ENCODE results near the gene TSC2. TPM values are rescaled to one million over a fixed set of nuclear protein-coding genes. Genes with fewer than 3 reads are reported as not detected.

Gene TSC2
- total and polyA plus RNA-seq, 2 donors (not counting 3 experiments of a cell fraction or from before 2014, with no cell fraction given): 87.9 to 144 TPM

DNA sequence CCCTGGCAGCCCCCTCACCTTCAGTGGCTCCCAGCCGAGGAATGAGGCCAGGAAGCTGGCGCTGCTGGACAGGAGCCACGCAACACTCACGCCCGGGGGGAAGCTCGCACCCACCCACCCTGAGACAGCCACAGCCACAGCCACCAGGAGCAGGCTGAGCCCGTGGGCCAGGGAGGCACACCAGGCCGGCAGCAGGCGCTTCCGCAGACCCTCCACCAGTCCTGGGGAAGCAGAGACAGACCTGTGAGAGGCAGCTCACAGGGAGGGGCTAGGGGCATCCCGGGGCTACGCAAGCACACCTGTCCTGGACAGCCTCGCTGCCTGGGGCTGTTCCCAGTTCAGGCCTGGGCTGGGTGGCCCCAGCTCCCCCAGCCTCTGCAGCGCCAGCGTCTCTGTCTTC, 46.0 kb downstream of the TSC2 start:
- no peaks in the 10 kb centered on the region for H3K27me3 ChIP-seq (ENCODE audit: control insufficient read depth in 2 of 2, insufficient read depth in 2 of 2, low read length in 2 of 2)
- intact Hi-C loops (cut with micrococcal nuclease) (no loop called here), dilution Hi-C loops (cut with MboI; ENCODE audit: extremely low pct_ligation_motif_present, low sequenced_read_pairs) (no loop called here)

More for the DNA sequence above, 46.0 kb downstream of the TSC2 start:
- H3K4me2 ChIP-seq (ENCODE audit: insufficient read depth, low read length): no peak overlapping the region
- TF ChIP-seq GATA2 (IDR thresholded peaks at IDR 0.05; ENCODE audit: insufficient read depth, insufficient read length, low read depth, low read length) (no peak), MYC (IDR thresholded peaks at IDR 0.05; ENCODE audit: low read depth, low read length) (no peak), JUN (IDR thresholded peaks at IDR 0.05; ENCODE audit: borderline replicate concordance, insufficient read depth, insufficient read length, low read depth) (no peak), POLR2AphosphoS5 (IDR thresholded peaks at IDR 0.05; ENCODE audit: insufficient read depth, low read depth, low read length) (no peak), EZH2 (IDR thresholded peaks at IDR 0.05; ENCODE audit: borderline replicate concordance, low read depth, low read length, severe bottlenecking) (no peak), POLR2A (IDR thresholded peaks at IDR 0.05; ENCODE audit: low read depth, low read length) (no peak), CTCF (IDR thresholded peaks at IDR 0.05; ENCODE audit: extremely low read depth in 1 of 2, insufficient read depth in 1 of 2, low read depth in 1 of 2, low read length in 2 of 2) (no peak)
- no peaks in the 10 kb centered on the region for H3K79me2 ChIP-seq (ENCODE audit: control insufficient read depth, insufficient read depth, low read length)
- no peak overlapping the region for H3K27ac ChIP-seq (ENCODE audit: insufficient read depth, low read depth, low read length)
- H2AFZ ChIP-seq (ENCODE audit: low read depth, low read length): no peak overlapping the region
- H3K4me3 ChIP-seq (replicated peaks in 1 of 3; ENCODE audit: insufficient read depth in 1 of 3, low read depth in 1 of 3, low read length in 3 of 3): no peak overlapping the region
- H4K20me1 ChIP-seq (replicated peaks; ENCODE audit: control insufficient read depth, extremely low read depth, insufficient read depth, low read length): no peaks in the 10 kb centered on the region
- no peaks in the 10 kb centered on the region for H3K9me1 ChIP-seq (replicated peaks; ENCODE audit: control insufficient read depth, extremely low read depth, insufficient read depth, low read length)
- H3K36me3 ChIP-seq (ENCODE audit: control insufficient read depth in 2 of 2, extremely low read depth in 1 of 2, insufficient read depth in 2 of 2, low read length in 2 of 2): peaks cover 6 to 13% of the 10 kb centered on the region in 2 experiments
- H3K9me3 ChIP-seq (replicated peaks; ENCODE audit: control insufficient read depth, insufficient read depth, low read length): no peaks in the 10 kb centered on the region
- FAIRE-seq (no peak), DNase-seq (ENCODE audit: low read depth, low spot score) (no peak)
- CTCF ChIA-PET: interaction anchor here (4.0 kb wide), 1 partner anchor 47 kb away, joined by 36 read pairs; no protein-coding TSS in a partner anchor
- H3K4me1 ChIP-seq (ENCODE audit: control insufficient read depth, extremely low read depth, insufficient read depth, low read length): peaks cover 5% of the 10 kb centered on the region
- BruUV-seq (replicated peaks): no TSS peak
- POLR2A ChIA-PET: no interaction called here
- no peak overlapping the region for H3K9ac ChIP-seq (replicated peaks; ENCODE audit: extremely low read depth, insufficient read depth, low read length)

Measured in endothelial cell of umbilical vein (primary cell).